HK-2 (cell line): ENCODE results near the gene NF1.
A peak's percentile ranks its signal among the peaks of the same experiment; 100 is the strongest.
"Not testable (repeated sequence)": the region's sequence is repeated elsewhere in the genome, so short reads cannot be mapped to it uniquely, and the experiment has no call there.

Experiments used
- DNase-seq: peaks from one replicate; pipeline ENCODE4 v3.0.0-alpha.2; 2018; ENCODE audit not compliant: unreplicated experiment

Gene NF1

GRCh38 chr17:31251970-31252328, 157.2 kb downstream of the NF1 start:
- no peak for DNase-seq

DNA sequence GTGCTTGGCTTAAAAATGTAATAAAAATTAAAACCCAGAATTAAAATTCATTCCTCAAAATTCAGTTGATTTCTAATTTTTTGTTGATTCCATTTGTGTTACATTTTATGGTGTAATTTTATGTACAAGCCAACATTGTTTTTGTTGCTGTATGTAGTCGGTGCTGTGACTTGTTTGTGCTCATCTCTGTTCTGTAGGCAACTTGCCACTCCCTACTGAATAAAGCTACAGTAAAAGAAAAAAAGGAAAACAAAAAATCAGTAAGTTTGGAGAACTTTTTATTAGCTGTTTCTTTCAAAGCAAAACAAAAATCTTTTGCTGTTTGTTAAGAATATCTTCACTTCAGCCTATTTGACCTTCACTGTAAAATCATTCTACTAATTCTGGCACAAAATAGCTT, 158.0 kb downstream of the NF1 start:
- no peak for DNase-seq

DNA sequence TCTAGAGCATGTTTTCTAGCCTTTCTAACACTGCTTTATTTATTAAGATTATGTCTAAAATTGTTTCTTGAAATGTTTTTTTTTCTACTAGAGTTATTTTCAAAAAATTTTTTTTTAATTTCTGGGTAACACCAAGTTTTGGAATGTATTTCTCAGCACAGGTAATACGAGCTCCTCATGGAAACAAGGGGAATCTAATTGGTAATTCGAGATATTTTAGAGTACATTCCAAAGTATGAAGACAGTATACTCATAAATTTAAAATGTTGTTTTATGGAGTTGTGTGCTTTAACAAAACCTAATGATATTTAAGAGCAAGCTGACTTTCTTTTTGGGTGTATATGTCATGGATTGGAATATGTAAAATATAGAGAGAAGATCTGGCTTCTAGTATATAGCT, 159.9 kb downstream of the NF1 start:
- DNase-seq, result no peak

GRCh38 chr17:31256936-31257335, 162.2 kb downstream of the NF1 start:
- no peak for DNase-seq

- no peak for DNase-seq
Measured at GRCh38 chr17:31260151-31260550, 165.4 kb downstream of the NF1 start.

DNA sequence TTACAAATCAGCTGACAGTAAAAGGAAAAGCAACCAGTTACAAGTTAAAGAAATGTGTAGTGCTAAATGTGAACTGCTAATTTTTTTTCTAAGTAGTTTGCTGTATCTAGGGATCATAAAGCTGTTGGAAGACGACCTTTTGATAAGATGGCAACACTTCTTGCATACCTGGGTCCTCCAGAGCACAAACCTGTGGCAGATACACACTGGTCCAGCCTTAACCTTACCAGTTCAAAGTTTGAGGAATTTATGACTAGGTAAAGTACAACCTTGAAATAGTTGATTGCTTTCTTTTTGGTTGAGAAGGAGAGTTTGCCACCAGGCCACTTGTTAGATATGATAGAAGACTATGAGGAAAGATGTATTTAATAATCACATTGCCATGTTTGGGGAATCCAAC, 166.8 kb downstream of the NF1 start:
- no peak for DNase-seq

- not testable (repeated sequence) for DNase-seq
Measured at GRCh38 chr17:31262923-31263322, 168.1 kb downstream of the NF1 start.

- DNase-seq, result no peak
Measured at GRCh38 chr17:31266042-31266441, 171.3 kb downstream of the NF1 start.

GRCh38 chr17:31269036-31269577, 174.3 kb downstream of the NF1 start:
- no peak for DNase-seq

DNA sequence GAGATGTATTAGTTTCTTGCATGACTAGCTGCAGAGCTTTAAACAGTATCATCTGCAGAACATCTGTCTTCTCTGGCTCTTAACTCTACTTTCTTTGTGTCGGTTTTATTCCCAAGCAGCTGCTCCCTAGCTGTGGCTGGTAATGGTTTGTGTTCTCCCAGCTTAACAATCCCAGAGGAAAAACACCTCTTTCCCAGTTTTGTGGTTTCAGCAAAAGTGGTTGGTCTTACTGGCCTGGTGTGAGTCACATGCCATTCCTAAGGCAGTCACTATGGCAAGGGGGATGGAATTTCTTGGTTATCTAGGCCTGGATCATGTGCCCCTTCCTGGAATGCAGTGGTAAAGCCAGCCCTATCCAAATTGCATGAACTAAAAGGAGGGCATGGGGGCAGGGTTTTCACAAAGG, 174.8 kb downstream of the NF1 start:
- peak; percentile 79 for DNase-seq

DNA sequence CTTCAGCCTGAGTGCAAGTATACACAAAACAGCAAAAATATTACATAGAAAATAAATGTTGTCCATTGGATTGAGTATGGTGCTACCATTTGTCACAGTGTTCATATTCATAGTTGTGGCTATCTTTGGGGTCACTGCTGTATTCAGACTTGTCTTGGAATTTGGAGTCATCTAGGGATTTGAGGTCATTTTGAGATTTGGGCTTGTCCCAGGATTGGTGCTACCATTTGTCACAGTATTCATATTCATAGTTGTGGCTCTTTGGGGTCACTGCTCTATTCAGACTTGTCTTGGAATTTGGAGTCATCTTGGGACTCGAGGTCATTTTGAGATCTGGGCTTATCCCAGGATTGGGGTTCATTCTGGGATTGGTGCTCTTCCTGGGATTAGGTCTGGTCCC, 177.5 kb downstream of the NF1 start:
- no peak for DNase-seq

- DNase-seq, result no peak
Measured at GRCh38 chr17:31272803-31273202, 178.0 kb downstream of the NF1 start.

DNA sequence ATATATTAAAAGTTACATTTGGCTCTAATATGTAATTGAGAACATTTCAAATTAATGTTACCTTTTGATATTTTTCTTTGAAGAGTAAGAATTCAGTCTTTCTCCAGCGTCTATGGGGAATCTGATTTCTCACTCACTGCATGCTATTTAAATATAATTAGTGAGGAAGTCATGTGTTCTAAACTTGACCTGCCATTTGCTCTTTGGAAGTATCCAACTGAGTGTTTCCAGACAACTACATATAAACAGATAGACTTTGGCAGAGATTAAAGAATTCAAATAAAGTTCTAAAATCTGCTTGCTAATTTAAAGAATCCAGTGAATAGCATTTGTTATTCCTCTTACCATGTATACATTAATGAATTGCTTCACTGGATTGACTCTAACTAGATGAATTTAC, 178.7 kb downstream of the NF1 start:
- no peak for DNase-seq

GRCh38 chr17:31274252-31274651, 179.5 kb downstream of the NF1 start:
- no peak for DNase-seq

GRCh38 chr17:31275116-31275515, 180.3 kb downstream of the NF1 start:
- DNase-seq, result no peak

DNA sequence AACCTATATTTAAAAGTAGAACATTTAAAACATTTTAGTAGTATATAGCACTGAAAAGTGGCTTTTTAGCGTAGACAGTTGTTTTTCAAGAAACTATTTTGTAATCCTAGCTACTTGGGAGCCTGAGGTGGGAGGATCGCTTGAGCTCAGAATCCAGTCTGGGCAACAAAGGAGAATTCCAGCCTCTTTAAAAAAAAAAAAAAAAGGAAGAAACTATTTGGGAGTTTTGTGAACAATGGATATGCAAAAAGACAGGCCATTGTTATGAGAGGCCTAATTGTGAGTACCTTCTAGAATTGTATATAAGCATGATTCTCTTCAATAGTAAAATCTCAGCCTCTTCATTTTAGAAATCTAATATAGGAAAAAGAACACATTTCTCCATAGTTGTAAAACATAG, 184.6 kb downstream of the NF1 start:
- DNase-seq, result no peak

DNA sequence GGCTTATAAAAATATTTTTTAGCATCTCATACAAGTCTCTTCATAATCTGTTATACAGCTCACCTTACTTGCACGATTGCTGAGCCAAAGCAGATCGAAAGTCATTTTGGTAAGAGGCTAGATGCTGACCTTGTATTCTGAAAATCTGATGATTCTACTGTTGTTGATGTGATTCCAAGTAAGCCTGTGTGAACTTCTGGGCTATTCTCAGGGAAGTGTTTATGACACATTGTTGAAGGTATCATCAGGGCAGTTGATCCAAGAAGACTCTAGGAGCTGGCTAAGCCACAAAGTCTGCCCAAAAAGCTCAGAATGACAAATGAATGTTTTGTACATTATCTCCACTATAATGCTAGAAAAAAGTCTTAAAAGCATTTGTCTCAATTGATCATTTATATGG, 186.3 kb downstream of the NF1 start:
- DNase-seq, result no peak

DNA sequence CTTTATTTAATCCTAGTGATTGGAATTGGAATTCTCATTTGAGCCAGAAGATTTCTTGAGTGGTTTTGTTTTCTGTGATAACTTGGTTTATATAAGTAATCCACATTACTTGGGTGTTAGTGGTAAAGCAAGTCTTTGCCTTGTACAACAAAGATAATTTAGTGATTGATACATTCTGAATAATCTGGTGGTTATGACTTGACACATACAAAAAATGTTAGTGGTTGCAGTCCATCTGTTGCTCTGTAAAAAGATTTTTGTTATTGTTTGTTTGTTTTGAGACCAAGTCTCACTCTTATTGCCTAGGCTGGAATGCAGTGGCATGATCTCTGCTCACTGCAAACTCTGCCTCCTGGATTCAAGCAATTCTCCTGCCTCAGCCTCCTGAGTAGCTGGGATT, 189.1 kb downstream of the NF1 start:
- DNase-seq, result no peak

GRCh38 chr17:31286587-31286986, 191.8 kb downstream of the NF1 start:
- no peak for DNase-seq

DNA sequence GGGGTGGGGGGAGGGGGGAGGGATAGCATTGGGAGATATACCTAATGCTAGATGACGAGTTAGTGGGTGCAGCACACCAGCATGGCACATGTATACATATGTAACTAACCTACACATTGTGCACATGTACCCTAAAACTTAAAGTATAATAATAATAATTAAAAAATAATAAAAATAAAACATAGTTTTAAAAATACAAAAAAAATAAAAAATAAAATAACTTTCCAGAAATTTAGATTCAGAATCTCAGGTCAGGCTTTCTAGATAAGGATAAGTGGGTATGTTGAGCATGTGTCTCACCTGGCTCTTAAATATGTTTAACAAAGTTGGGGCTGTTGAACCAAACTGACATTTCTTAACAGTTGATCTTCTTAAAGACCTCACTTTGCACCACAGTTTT, 193.2 kb downstream of the NF1 start:
- DNase-seq, result not testable (repeated sequence)

- no peak for DNase-seq
Measured at GRCh38 chr17:31289790-31290189, 195.0 kb downstream of the NF1 start.

DNA sequence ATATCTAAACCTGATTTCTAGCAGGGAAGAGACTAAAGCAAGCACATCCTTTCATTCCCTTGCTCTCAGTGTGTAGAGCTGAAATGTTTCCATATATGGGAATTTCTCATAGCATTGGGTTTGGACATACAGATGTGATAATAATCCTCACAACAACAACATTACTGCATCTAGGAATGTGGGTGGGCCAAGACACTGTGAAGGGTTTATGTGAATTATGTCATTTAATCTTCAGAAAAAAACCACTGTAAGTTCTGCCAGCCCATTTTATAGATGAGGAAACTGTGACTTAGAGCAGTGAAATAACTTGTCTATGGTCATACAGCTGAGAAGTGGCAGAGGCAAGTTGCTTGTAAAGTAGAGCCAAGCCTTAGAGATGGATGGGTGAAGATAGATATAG, 197.0 kb downstream of the NF1 start:
- no peak for DNase-seq

DNA sequence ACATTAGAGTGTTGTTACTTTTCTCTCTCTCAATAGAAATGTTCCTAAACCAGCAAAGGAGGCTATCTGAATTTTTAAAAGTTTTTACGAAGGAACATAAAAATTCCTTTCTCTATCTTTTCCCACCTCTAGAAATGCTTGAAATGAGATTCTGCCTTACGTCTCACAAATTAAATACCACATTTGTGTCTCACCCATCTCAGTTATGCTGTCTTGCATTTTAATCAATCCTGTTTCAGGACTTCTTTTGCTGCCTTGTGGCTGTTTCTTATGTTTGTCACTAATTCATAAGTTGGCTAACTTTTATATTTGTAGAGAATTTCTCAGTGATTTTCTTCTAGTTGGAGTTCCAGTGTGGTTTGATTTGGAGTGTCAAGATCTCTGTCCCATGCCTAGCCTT, 198.8 kb downstream of the NF1 start:
- no peak for DNase-seq

- DNase-seq, result no peak
Measured at GRCh38 chr17:31294231-31294630, 199.5 kb downstream of the NF1 start.
